Sigmoid colon (tissue), 7 donors: Measurements from ENCODE around the gene PIGB. TPM values are rescaled to one million over a fixed set of nuclear protein-coding genes. Genes with fewer than 3 reads are reported as not detected.

ENCODE experiments used
- DNase-seq: peaks from one replicate; pipeline ENCODE4 v3.0.0-alpha.2; 2019
- H3K27ac ChIP-seq, 4 donors: fragments of 200-600 bp; sonication (generic); one replicate each; pipeline ENCODE4 v1.5.1; 2016 to 2019; ENCODE audit warnings: mild to moderate bottlenecking in 1 of 4
- H3K27me3 ChIP-seq, 3 donors: fragments of 200-600 bp; sonication (generic); one replicate each; pipeline ENCODE4 v1.5.1; 2019; ENCODE audit warnings: mild to moderate bottlenecking in 1 of 3
- H3K36me3 ChIP-seq, 4 donors: fragments of 200-600 bp; sonication (generic); one replicate each; pipeline ENCODE4 v1.5.1; 2016 to 2019
- H3K4me1 ChIP-seq, 4 donors: fragments of 200-600 bp; sonication (generic); one replicate each; pipeline ENCODE4 v1.5.1; 2017 to 2019
- H3K4me3 ChIP-seq, 4 donors: fragments of 200-600 bp; sonication (generic); one replicate each; pipeline ENCODE4 v1.5.1; 2017 to 2019; ENCODE audit warnings: mild to moderate bottlenecking in 2 of 4, moderate library complexity in 1 of 4
- H3K9me3 ChIP-seq, 4 donors: fragments of 200-600 bp in 3 of 4; sonication (generic) in 3 of 4; one replicate each; pipeline versions ENCODE4 v1.5.1 to v1.6.1; 2013 to 2019
- CTCF ChIP-seq, 4 experiments: fragments of 450-650 bp in 3 of 4; fragments of 200-600 bp in 1 of 4; IDR thresholded peaks; one replicate each; pipeline ENCODE4 v1.5.1; 2016 to 2019; ENCODE audit warnings: antibody characterized with exemption in 4 of 4, mild to moderate bottlenecking in 3 of 4, moderate library complexity in 2 of 4
- EP300 ChIP-seq, 4 donors: sonication (generic); formaldehyde crosslinking; IDR thresholded peaks; one replicate each; pipeline ENCODE4 v1.6.1; 2017; ENCODE audit warnings: antibody characterized with exemption in 4 of 4
- POLR2A ChIP-seq, 2 donors: fragments of 450-650 bp; IDR thresholded peaks; one replicate each; pipeline ENCODE4 v1.6.1; 2016; ENCODE audit warnings: antibody characterized with exemption in 2 of 2, mild to moderate bottlenecking in 2 of 2, moderate library complexity in 2 of 2
- POLR2AphosphoS5 ChIP-seq, 4 donors: sonication (generic); formaldehyde crosslinking; IDR thresholded peaks; one replicate each; pipeline ENCODE4 v1.6.1; 2017; ENCODE audit warnings: antibody characterized with exemption in 4 of 4
- WGBS, 2 donors: extraction: QIAGEN DNeasy Blood & Tissue Kit; methylation state at CpG; one replicate each; pipeline ENCODE4 v1.1.7; 2013; 5-methylcytosine and 5-hydroxymethylcytosine counted together
- intact Hi-C: fragments of 100-400 bp; cut with DNase I; formaldehyde crosslinking; loops from one replicate; pipeline ENCODE4 v1.15.1; 2023
- polyA plus RNA-seq, 3 donors: library from polyadenylated mRNA; stranded (reverse); fragments of 200-250 nt; gene quantifications; one replicate each; pipeline ENCODE4 v1.2.3, GENCODE V29; 2013
- total RNA-seq, 4 donors: library from RNA; depleted of rRNA; stranded (reverse); fragments of >200 nt; gene quantifications; one replicate each; pipeline ENCODE4 v1.1.0, GENCODE V29; 2016
- donor health status: healthy with polysubstance abuse.
- donor health status: Bipolar disorder and iron deficiency.
- donor health status: healthy.

The PIGB gene
- total RNA-seq (10 to 100 TPM in 1 of 4 donors, 1 to 10 TPM in 3; 5.3 to 13.6 (median 7.7) TPM), polyA plus RNA-seq (10 to 100 TPM in 1 of 3 donors, 1 to 10 TPM in 2; 3.9 to 11.3 (median 5.4) TPM)

GRCh38 chr15:55318588-55319494 lies at the start of gene PIGB, which contains the start of gene PIGBOS1:
TSS of gene PIGB (plus strand) at chr15:55319222. CDS start at chr15:55319251, 29 bp downstream.
TSS of gene PIGBOS1 (minus strand) at chr15:55319123. CDS start at chr15:55317792, 1,331 bp downstream.
- Histone ChIP-seq H3K9me3 (no peaks in the 10 kb centered on the region), H3K4me3 (peak within 1 kb of the TSS; percentile 75 to 81 (median 76)), H3K36me3 (peaks cover 0 to under 1% (median 0%) of the 10 kb centered on the region in 4 donors), H3K27ac (peak within 1 kb of the TSS; percentile 83 to 91 (median 86)), H3K27me3 (no peaks in the 10 kb centered on the region), H3K4me1 (peaks cover 0 to 34% (median 28%) of the 10 kb centered on the region in 4 donors)
- 1% methylated on average over 49 of the region's 49 CpGs for WGBS, 2 donors
- TF ChIP-seq EP300 (IDR thresholded peaks at IDR 0.05) = peak in 1 of 4 donors; percentile 6
- TF ChIP-seq CTCF (IDR thresholded peaks at IDR 0.05) = no peak
- TF ChIP-seq POLR2A (IDR thresholded peaks at IDR 0.05) = peak; percentile 51 to 73
- TF ChIP-seq POLR2AphosphoS5 (IDR thresholded peaks at IDR 0.05) = peak; percentile 72 to 90 (median 89)
- DNase-seq = peak; percentile 92
- intact Hi-C loops = no loop called here

GRCh38 chr15:55270291-55270690 lies 48.7 kb upstream of the PIGB start:
- no peaks in the 10 kb centered on the region for H3K9me3 ChIP-seq
- H3K36me3 ChIP-seq = no peaks in the 10 kb centered on the region
- peaks cover 0 to 15% (median 10%) of the 10 kb centered on the region in 4 donors for H3K4me1 ChIP-seq
- no peak overlapping the region for H3K27ac ChIP-seq
- intact Hi-C loops = no loop called here
- H3K27me3 ChIP-seq = no peaks in the 10 kb centered on the region
- H3K4me3 ChIP-seq = no peak overlapping the region
- DNase-seq = no peak
- no peak for TF ChIP-seq CTCF (IDR thresholded peaks at IDR 0.05)
- WGBS, 2 donors = 86 to 89% methylated on average over 6 of the region's 6 CpGs

GRCh38 chr15:55276324-55276723 lies 42.7 kb upstream of the PIGB start:
- Histone ChIP-seq H3K4me3 (no peak overlapping the region), H3K4me1 (peaks cover 0 to 16% (median 5%) of the 10 kb centered on the region in 4 donors), H3K36me3 (no peaks in the 10 kb centered on the region), H3K27ac (no peak overlapping the region), H3K27me3 (no peaks in the 10 kb centered on the region), H3K9me3 (no peaks in the 10 kb centered on the region)
- intact Hi-C loops = no loop called here
- DNase-seq = no peak
- TF ChIP-seq EP300 (IDR thresholded peaks at IDR 0.05) = no peak
- no peak for TF ChIP-seq CTCF (IDR thresholded peaks at IDR 0.05)
- TF ChIP-seq POLR2AphosphoS5 (IDR thresholded peaks at IDR 0.05) = no peak
- TF ChIP-seq POLR2A (IDR thresholded peaks at IDR 0.05) = no peak
- WGBS, 2 donors = 89 to 96% methylated on average over 5 of the region's 5 CpGs

GRCh38 chr15:55277116-55277564 lies 41.9 kb upstream of the PIGB start:
- no peaks in the 10 kb centered on the region for H3K9me3 ChIP-seq
- TF ChIP-seq CTCF (IDR thresholded peaks at IDR 0.05) (no peak), EP300 (IDR thresholded peaks at IDR 0.05) (no peak), POLR2AphosphoS5 (IDR thresholded peaks at IDR 0.05) (no peak), POLR2A (IDR thresholded peaks at IDR 0.05) (no peak)
- intact Hi-C loops = no loop called here
- WGBS, 2 donors = 34 to 54% methylated on average over 7 of the region's 7 CpGs
- no peak overlapping the region for H3K27ac ChIP-seq
- H3K36me3 ChIP-seq = no peaks in the 10 kb centered on the region
- H3K4me3 ChIP-seq = no peak overlapping the region
- H3K4me1 ChIP-seq = peaks cover 0 to 22% (median 10%) of the 10 kb centered on the region in 4 donors
- no peak for DNase-seq
- H3K27me3 ChIP-seq = no peaks in the 10 kb centered on the region
